Mammary epithelial cell (primary cell): ENCODE results near the gene DNAJC1.

Experiments
- EZH2 ChIP-seq: IDR thresholded peaks from 2 replicates; pipeline ENCODE4 v1.6.1; 2012; ENCODE audit warnings: low read length, inconsistent platforms, borderline replicate concordance
- TF ChIP-seq, protein P1 (sequence below), 2 donors: IDR thresholded peaks in 1 of 2; conservative IDR thresholded peaks in 1 of 2; 2 replicates each; pipeline ENCODE4 v1.5.1; 2011 to 2012; ENCODE audit warnings: inconsistent platforms in 2 of 2, low read length in 2 of 2, mild to moderate bottlenecking in 2 of 2, control low read depth in 1 of 2, low read depth in 1 of 2; ENCODE audit not compliant: insufficient read depth in 1 of 2; ENCODE audit errors: extremely low read depth in 1 of 2

- TF ChIP-seq, protein P1, sequence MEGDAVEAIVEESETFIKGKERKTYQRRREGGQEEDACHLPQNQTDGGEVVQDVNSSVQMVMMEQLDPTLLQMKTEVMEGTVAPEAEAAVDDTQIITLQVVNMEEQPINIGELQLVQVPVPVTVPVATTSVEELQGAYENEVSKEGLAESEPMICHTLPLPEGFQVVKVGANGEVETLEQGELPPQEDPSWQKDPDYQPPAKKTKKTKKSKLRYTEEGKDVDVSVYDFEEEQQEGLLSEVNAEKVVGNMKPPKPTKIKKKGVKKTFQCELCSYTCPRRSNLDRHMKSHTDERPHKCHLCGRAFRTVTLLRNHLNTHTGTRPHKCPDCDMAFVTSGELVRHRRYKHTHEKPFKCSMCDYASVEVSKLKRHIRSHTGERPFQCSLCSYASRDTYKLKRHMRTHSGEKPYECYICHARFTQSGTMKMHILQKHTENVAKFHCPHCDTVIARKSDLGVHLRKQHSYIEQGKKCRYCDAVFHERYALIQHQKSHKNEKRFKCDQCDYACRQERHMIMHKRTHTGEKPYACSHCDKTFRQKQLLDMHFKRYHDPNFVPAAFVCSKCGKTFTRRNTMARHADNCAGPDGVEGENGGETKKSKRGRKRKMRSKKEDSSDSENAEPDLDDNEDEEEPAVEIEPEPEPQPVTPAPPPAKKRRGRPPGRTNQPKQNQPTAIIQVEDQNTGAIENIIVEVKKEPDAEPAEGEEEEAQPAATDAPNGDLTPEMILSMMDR (conservative IDR thresholded peaks at IDR 0.05 in 1 of 2, IDR thresholded peaks at IDR 0.05 in 1 of 2; ENCODE audit: extremely low read depth in 1 of 2, insufficient read depth in 1 of 2, low read depth in 1 of 2, low read length in 2 of 2): no peak
- no peak for TF ChIP-seq EZH2
Measured at GRCh38 chr10:22016046-22016705, 12.6 kb upstream of the DNAJC1 start.
